ENCODE results near the gene DHODH. TPM values are rescaled to one million over a fixed set of nuclear protein-coding genes. Genes with fewer than 3 reads are reported as not detected.
"Not testable (repeated sequence)": the region's sequence is repeated elsewhere in the genome, so short reads cannot be mapped to it uniquely, and the experiment has no call there.

DHODH gene
- total and polyA plus RNA-seq, 5 donors from 2014 or later: 4.9 to 10.1 (median 6.6) TPM

DNA sequence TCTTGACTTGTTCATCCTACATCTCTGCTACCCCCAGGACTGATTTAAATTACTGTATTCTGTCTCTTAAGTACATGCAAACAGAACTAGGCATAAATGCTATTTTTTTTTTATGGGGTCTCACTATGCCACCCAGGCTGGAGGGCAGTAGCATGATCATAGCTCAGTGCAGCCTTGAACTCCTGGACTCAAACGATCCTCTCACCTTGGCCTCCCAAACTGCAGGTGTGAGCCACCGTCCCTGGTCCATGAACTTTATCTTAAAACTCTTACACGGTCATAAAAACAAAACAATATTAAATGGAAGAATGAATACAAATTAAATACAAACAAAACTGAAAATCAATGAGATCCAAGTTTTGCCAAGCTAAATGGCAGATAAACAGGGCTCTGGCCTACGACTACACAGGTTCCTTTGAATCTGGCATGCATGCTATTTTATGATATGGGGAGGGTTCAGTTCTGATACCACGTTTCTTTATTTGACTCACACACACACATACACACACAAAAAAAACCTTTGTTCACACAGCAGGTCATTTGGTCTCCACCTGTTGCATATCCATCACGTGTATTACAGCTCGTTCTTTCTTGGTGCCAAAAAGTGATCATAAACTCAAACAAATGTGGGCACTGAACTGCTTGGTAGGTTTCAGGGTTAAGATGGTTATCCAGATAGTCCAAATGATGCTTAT lies 7.2 kb upstream of the DHODH start:
- no peaks in the 10 kb centered on the region for H3K4me1 ChIP-seq (ENCODE audit: control insufficient read depth, insufficient read depth, low read length, poor library complexity, severe bottlenecking)
- H3K27me3 Mint-ChIP-seq: peaks cover 9% of the 10 kb centered on the region
- H3K36me3 Mint-ChIP-seq: no peaks in the 10 kb centered on the region
- H3K27ac ChIP-seq (ENCODE audit: insufficient read depth, low read length, poor library complexity, severe bottlenecking): no peak overlapping the region
- no peaks in the 10 kb centered on the region for H3K9me3 ChIP-seq (ENCODE audit: control insufficient read depth in 2 of 2, low read length in 2 of 2)
- peaks cover 0 to 3% (median 0%) of the 10 kb centered on the region in 7 donors for H3K9me3 Mint-ChIP-seq
- peak overlapping the region in 2 of 3 donors; percentile 34 to 58 for H3K27ac Mint-ChIP-seq
- H3K4me3 Mint-ChIP-seq: no peak overlapping the region
- DNase-seq: no peak
- peaks cover 8 to 15% (median 9%) of the 10 kb centered on the region in 4 donors for H3K4me1 Mint-ChIP-seq
- no peaks in the 10 kb centered on the region for H3K27me3 ChIP-seq (ENCODE audit: control insufficient read depth, insufficient read depth, low read length)
- H3K4me3 ChIP-seq (ENCODE audit: low read depth, low read length): no peak overlapping the region
- H3K36me3 ChIP-seq (ENCODE audit: control insufficient read depth, insufficient read depth, low read length): no peaks in the 10 kb centered on the region
- ATAC-seq (ENCODE audit: low read depth in 2 of 2): no peak

DNA sequence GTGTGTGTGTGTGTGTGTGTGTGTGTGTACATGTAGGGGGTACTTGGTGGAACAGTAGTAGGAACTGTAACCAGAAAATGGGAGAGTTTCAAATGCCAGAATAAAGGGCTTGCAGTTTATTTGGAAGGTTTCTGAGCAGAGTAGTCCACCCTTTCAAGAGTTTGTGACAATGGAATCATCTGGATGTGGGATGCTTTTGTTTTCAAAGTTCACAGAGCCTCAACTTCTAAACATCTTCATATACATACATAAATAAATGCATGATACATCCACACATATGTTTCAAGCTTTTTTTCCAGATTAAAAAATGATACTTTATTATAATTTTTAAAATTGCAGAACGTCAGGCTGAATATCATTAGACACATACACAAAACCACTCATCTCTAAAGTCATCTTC lies 5.9 kb upstream of the DHODH start:
- Histone ChIP-seq H3K4me1 (ENCODE audit: control insufficient read depth, insufficient read depth, low read length, poor library complexity, severe bottlenecking) (no peaks in the 10 kb centered on the region), H3K36me3 (ENCODE audit: control insufficient read depth, insufficient read depth, low read length) (no peaks in the 10 kb centered on the region), H3K9me3 (ENCODE audit: control insufficient read depth in 2 of 2, low read length in 2 of 2) (no peaks in the 10 kb centered on the region), H3K4me3 (ENCODE audit: low read depth, low read length) (no peak overlapping the region), H3K27me3 (ENCODE audit: control insufficient read depth, insufficient read depth, low read length) (no peaks in the 10 kb centered on the region), H3K27ac (ENCODE audit: insufficient read depth, low read length, poor library complexity, severe bottlenecking) (no peak overlapping the region)
- Mint-ChIP-seq H3K4me3 (no peak overlapping the region), H3K36me3 (no peaks in the 10 kb centered on the region), H3K27ac (peak overlapping the region in 1 of 3 donors; percentile 8), H3K4me1 (peaks cover 8 to 18% (median 9%) of the 10 kb centered on the region in 4 donors), H3K27me3 (peaks cover 9% of the 10 kb centered on the region), H3K9me3 (peaks cover 0 to 3% (median 0%) of the 10 kb centered on the region in 7 donors)
- ATAC-seq (ENCODE audit: low read depth in 2 of 2) (no peak), DNase-seq (no peak)

- H3K4me3 ChIP-seq (ENCODE audit: low read depth, low read length): peak overlapping the region; percentile 66
- H3K4me1 ChIP-seq (ENCODE audit: control insufficient read depth, insufficient read depth, low read length, poor library complexity, severe bottlenecking): peaks cover 15% of the 10 kb centered on the region
- ATAC-seq (ENCODE audit: low read depth in 2 of 2); H3K9me3 Mint-ChIP-seq; H3K9me3 ChIP-seq (ENCODE audit: control insufficient read depth in 2 of 2, low read length in 2 of 2); H3K27me3 Mint-ChIP-seq; H3K36me3 Mint-ChIP-seq; H3K36me3 ChIP-seq (ENCODE audit: control insufficient read depth, insufficient read depth, low read length); DNase-seq; H3K27me3 ChIP-seq (ENCODE audit: control insufficient read depth, insufficient read depth, low read length): not testable (repeated sequence)
- H3K4me3 Mint-ChIP-seq: peak overlapping the region; percentile 90 to 99 (median 97)
- peaks cover 2 to 38% (median 14%) of the 10 kb centered on the region in 4 donors for H3K4me1 Mint-ChIP-seq
- H3K27ac ChIP-seq (ENCODE audit: insufficient read depth, low read length, poor library complexity, severe bottlenecking): peak overlapping the region; percentile 36
- H3K27ac Mint-ChIP-seq: peak overlapping the region in 1 of 3 donors; percentile 26
These were observed 500 bp upstream of the DHODH start for GRCh38 chr16:72008065-72008423.

DNA sequence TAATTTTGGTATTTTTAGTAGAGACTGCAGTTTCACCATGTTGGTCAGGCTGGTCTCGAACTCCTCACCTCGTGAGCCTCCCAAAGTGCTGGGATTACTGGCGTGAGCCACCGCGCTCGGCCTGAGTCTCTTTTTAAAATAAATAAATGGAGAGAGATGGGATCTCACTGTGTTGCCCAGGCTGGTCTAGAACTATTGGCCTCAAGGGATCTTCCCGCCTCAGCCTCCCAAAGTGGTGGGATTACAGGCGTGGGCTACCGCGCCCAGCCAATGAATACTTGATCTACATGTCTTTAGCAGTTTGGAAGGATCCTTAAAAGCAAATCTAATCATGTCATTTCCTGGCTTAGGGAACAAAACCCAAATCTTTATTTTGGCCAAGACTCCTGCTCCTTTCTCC lies 1.2 kb downstream of the DHODH start:
- DNase-seq: no peak
- no peaks in the 10 kb centered on the region for H3K9me3 ChIP-seq (ENCODE audit: control insufficient read depth in 2 of 2, low read length in 2 of 2)
- Mint-ChIP-seq H3K9me3 (peaks cover 0 to 1% (median 0%) of the 10 kb centered on the region in 7 donors), H3K4me1 (peaks cover 6 to 51% (median 20%) of the 10 kb centered on the region in 4 donors), H3K4me3 (peak overlapping the region in 3 of 4 donors; percentile 72 to 83 (median 81)), H3K27ac (no peak overlapping the region), H3K27me3 (peaks cover 4% of the 10 kb centered on the region), H3K36me3 (peaks cover 4% of the 10 kb centered on the region)
- no peak overlapping the region for H3K27ac ChIP-seq (ENCODE audit: insufficient read depth, low read length, poor library complexity, severe bottlenecking)
- H3K36me3 ChIP-seq (ENCODE audit: control insufficient read depth, insufficient read depth, low read length): no peaks in the 10 kb centered on the region
- H3K4me3 ChIP-seq (ENCODE audit: low read depth, low read length): no peak overlapping the region
- ATAC-seq (ENCODE audit: low read depth in 2 of 2): no peak
- no peaks in the 10 kb centered on the region for H3K27me3 ChIP-seq (ENCODE audit: control insufficient read depth, insufficient read depth, low read length)
- H3K4me1 ChIP-seq (ENCODE audit: control insufficient read depth, insufficient read depth, low read length, poor library complexity, severe bottlenecking): peaks cover 15% of the 10 kb centered on the region

- Mint-ChIP-seq H3K27ac (peak overlapping the region in 1 of 3 donors; percentile 86), H3K36me3 (peaks cover 21% of the 10 kb centered on the region), H3K4me1 (peaks cover 9 to 51% (median 20%) of the 10 kb centered on the region in 4 donors), H3K9me3 (no peaks in the 10 kb centered on the region), H3K4me3 (no peak overlapping the region), H3K27me3 (no peaks in the 10 kb centered on the region)
- H3K4me3 ChIP-seq (ENCODE audit: low read depth, low read length): no peak overlapping the region
- no peaks in the 10 kb centered on the region for H3K9me3 ChIP-seq (ENCODE audit: control insufficient read depth in 2 of 2, low read length in 2 of 2)
- peaks cover 14% of the 10 kb centered on the region for H3K36me3 ChIP-seq (ENCODE audit: control insufficient read depth, insufficient read depth, low read length)
- DNase-seq (no peak), ATAC-seq (ENCODE audit: low read depth in 2 of 2) (no peak)
- H3K4me1 ChIP-seq (ENCODE audit: control insufficient read depth, insufficient read depth, low read length, poor library complexity, severe bottlenecking): peaks cover 15% of the 10 kb centered on the region
- H3K27me3 ChIP-seq (ENCODE audit: control insufficient read depth, insufficient read depth, low read length): no peaks in the 10 kb centered on the region
- no peak overlapping the region for H3K27ac ChIP-seq (ENCODE audit: insufficient read depth, low read length, poor library complexity, severe bottlenecking)
These were observed 4.1 kb downstream of the DHODH start for GRCh38 chr16:72012607-72013006.

DNA sequence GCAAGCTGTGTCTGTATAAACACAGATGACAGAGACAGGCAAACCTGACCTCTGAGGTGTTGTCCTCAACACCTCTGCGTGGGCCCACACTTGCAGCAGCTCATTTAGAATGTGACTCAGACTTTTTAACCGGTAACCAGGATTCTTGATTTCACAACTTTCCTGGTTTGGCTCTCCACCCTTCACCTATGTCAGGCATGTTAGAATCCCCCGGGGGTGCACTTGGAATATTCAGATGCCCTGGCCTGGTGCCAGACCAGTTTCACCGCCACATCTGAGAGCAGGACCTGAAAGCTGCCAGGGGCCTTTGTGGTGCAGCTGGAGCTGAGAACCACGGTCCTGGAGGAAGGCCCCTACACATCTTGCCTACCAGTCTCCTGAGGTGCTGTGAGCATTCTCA lies 4.8 kb downstream of the DHODH start:
- Histone ChIP-seq H3K27ac (ENCODE audit: insufficient read depth, low read length, poor library complexity, severe bottlenecking) (no peak overlapping the region), H3K4me3 (ENCODE audit: low read depth, low read length) (no peak overlapping the region)

DNA sequence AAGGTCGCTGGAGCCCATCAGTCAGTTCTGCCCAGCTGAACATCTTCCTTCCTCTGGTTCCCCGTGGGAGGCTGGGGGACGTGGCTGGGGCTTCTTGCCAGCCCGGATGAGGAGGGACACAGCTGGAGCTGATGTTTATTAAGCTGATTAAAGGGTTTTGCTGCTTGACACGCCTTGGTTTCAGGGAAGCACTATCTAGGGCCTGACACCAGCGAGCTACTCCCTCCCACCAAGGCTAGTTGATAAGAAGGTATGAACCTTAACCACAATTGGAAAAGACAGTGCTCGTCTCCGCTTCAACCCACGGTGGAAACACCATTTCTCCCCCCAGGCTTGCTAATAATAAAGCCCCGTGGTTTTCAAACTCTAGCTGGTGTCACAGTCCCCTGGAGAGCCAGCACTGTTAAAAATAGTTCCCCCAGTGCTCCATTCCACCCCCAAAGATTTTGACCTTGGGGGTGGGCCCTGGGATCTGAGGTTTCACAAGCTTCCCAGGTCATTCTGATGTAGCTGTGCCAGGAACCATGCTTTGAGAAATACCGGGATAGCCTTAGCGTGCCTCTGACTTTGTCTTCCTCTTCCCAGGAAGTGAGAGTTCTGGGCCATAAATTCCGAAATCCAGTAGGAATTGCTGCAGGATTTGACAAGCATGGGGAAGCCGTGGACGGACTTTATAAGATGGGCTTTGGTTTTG lies 5.5 kb downstream of the DHODH start:
- no peaks in the 10 kb centered on the region for H3K9me3 ChIP-seq (ENCODE audit: control insufficient read depth in 2 of 2, low read length in 2 of 2)
- H3K27ac Mint-ChIP-seq: peak overlapping the region; percentile 60 to 87 (median 86)
- H3K4me1 Mint-ChIP-seq: peaks cover 7 to 43% (median 15%) of the 10 kb centered on the region in 4 donors
- ATAC-seq (ENCODE audit: low read depth in 2 of 2) (no peak), DNase-seq (peak in 1 of 3 donors; percentile 13)
- H3K27ac ChIP-seq (ENCODE audit: insufficient read depth, low read length, poor library complexity, severe bottlenecking): no peak overlapping the region
- peak overlapping the region in 1 of 4 donors; percentile 73 for H3K4me3 Mint-ChIP-seq
- H3K36me3 Mint-ChIP-seq: peaks cover 21% of the 10 kb centered on the region
- no peaks in the 10 kb centered on the region for H3K27me3 Mint-ChIP-seq
- peaks cover 8% of the 10 kb centered on the region for H3K4me1 ChIP-seq (ENCODE audit: control insufficient read depth, insufficient read depth, low read length, poor library complexity, severe bottlenecking)
- peaks cover 18% of the 10 kb centered on the region for H3K36me3 ChIP-seq (ENCODE audit: control insufficient read depth, insufficient read depth, low read length)
- no peak overlapping the region for H3K4me3 ChIP-seq (ENCODE audit: low read depth, low read length)
- no peaks in the 10 kb centered on the region for H3K27me3 ChIP-seq (ENCODE audit: control insufficient read depth, insufficient read depth, low read length)
- no peaks in the 10 kb centered on the region for H3K9me3 Mint-ChIP-seq

More for the DNA sequence above, 4.8 kb downstream of the DHODH start:
- H3K4me1 Mint-ChIP-seq: peaks cover 9 to 49% (median 18%) of the 10 kb centered on the region in 4 donors
- H3K9me3 Mint-ChIP-seq: no peaks in the 10 kb centered on the region
- H3K4me1 ChIP-seq (ENCODE audit: control insufficient read depth, insufficient read depth, low read length, poor library complexity, severe bottlenecking): peaks cover 12% of the 10 kb centered on the region
- peaks cover 15% of the 10 kb centered on the region for H3K36me3 ChIP-seq (ENCODE audit: control insufficient read depth, insufficient read depth, low read length)
- peak overlapping the region; percentile 60 to 87 (median 86) for H3K27ac Mint-ChIP-seq
- H3K4me3 Mint-ChIP-seq: peak overlapping the region in 2 of 4 donors; percentile 46 to 73
- H3K27me3 ChIP-seq (ENCODE audit: control insufficient read depth, insufficient read depth, low read length): no peaks in the 10 kb centered on the region
- ATAC-seq (ENCODE audit: low read depth in 2 of 2) (no peak), DNase-seq (peak in 1 of 3 donors; percentile 26)
- H3K27me3 Mint-ChIP-seq: no peaks in the 10 kb centered on the region
- H3K36me3 Mint-ChIP-seq: peaks cover 21% of the 10 kb centered on the region
- no peaks in the 10 kb centered on the region for H3K9me3 ChIP-seq (ENCODE audit: control insufficient read depth in 2 of 2, low read length in 2 of 2)
